M059J (cell line): ENCODE measurements around the gene THTPA. TPM values are rescaled to one million over a fixed set of nuclear protein-coding genes. Genes with fewer than 3 reads are reported as not detected.

Source experiments
- total RNA-seq: library from RNA; depleted of rRNA; stranded (reverse); fragments of >200 nt; shearing (Covaris generic); gene quantifications from 2 replicates; pipeline ENCODE4 v1.2.3, GENCODE V29; 2014; rRNA removed

Gene THTPA
- total RNA-seq, 1 experiment from 2014 or later, result 18.1 TPM

Other genes with a start within 250 kb of the THTPA start
- 9.5 and 17.1 TPM in 2 replicates for gene BCL2L2, start 249.4 kb upstream of the THTPA start, total RNA-seq
- gene PABPN1, start 234.8 kb upstream of the THTPA start, total RNA-seq, result 80.8 and 89.2 TPM in 2 replicates
- gene SLC22A17, start 203.4 kb upstream of the THTPA start, total RNA-seq, result 4.6 and 8.6 TPM in 2 replicates
- gene EFS, start 191.1 kb upstream of the THTPA start, total RNA-seq, result 0.12 and 0.64 TPM in 2 replicates
- not detected in 2 replicates for gene IL25, start 183.5 kb upstream of the THTPA start, total RNA-seq
- gene CMTM5, start 179.2 kb upstream of the THTPA start, total RNA-seq, result not detected in 2 replicates
- not detected in 2 replicates for gene MYH6, start 148.0 kb upstream of the THTPA start, total RNA-seq
- gene MYH7, start 120.6 kb upstream of the THTPA start, total RNA-seq, result not detected in 2 replicates
- gene NGDN, start 86.6 kb upstream of the THTPA start, total RNA-seq, result 37.3 and 46.4 TPM in 2 replicates
- gene ZFHX2, start 4.5 kb upstream of the THTPA start, total RNA-seq, result 0.05 TPM in 1 of 2 replicates, not detected in the other
- 14.7 and 21.3 TPM in 2 replicates for gene AP1G2, start 11.5 kb downstream of the THTPA start, total RNA-seq
- gene JPH4, start 22.5 kb downstream of the THTPA start, total RNA-seq, result 0.10 TPM in 1 of 2 replicates, not detected in the other
- 11.9 and 16.8 TPM in 2 replicates for gene DHRS2, start 80.1 kb downstream of the THTPA start, total RNA-seq